K562 (cell line): ENCODE results near the gene C20orf173. TPM values are rescaled to one million over a fixed set of nuclear protein-coding genes. Genes with fewer than 3 reads are reported as not detected.
"Not testable (repeated sequence)": the region's sequence is repeated elsewhere in the genome, so short reads cannot be mapped to it uniquely, and the experiment has no call there.

Experiments used
- ATAC-seq: fragments of 200-7000 bp; cut with Tn5 transposase; 3 replicates; pipeline ENCODE4 v1.9.1; 2020; ENCODE audit warnings: moderate library complexity
- BruUV-seq: library from RNA; stranded (reverse); fragments of 400-500 nt; replicated peaks from 2 replicates; lab custom pipeline; 2021; lab: Mats Ljungman, UMichigan
- CTCF ChIA-PET: fragments of 300-600 bp; formaldehyde crosslinking; extraction: SDS; loops from one replicate; lab custom pipeline; 2021; ENCODE audit warnings: low intra/inter-chr PET ratio; lab: Yijun Ruan, JAX
- POLR2A ChIA-PET: fragments of 300-600, 350-650 bp; sonication (Branson Sonifier 250); formaldehyde crosslinking; extraction: SDS; loops from one replicate; lab custom pipeline; 2021; ENCODE audit warnings: antibody characterized with exemption, inconsistent platforms; lab: Yijun Ruan, JAX
- DNase-seq, 4 experiments: peaks; one replicate each; pipeline versions ENCODE4 v3.0.0 to v3.0.0-alpha.2; 2011 to 2018; ENCODE audit warnings: low spot score in 3 of 4, mixed read lengths in 3 of 4; ENCODE audit errors: extremely low read depth in 1 of 4
- FAIRE-seq: peaks from 2 replicates; lab custom pipeline; 2011; peaks lifted over from hg19 to GRCh38; lab: Jason Lieb, UNC
- H2AFZ ChIP-seq: 2 replicates; pipeline ENCODE4 v1.6.0; 2011; ENCODE audit warnings: low read depth, low read length, control low read depth, inconsistent platforms
- H3K27ac ChIP-seq: fragments of 200-600 bp; 3 replicates; pipeline ENCODE4 v1.8.0; 2011; ENCODE audit warnings: low read depth, mild to moderate bottlenecking, control low read depth, inconsistent platforms, low read length, moderate library complexity, mixed read lengths; ENCODE audit errors: extremely low read depth
- H3K27me3 ChIP-seq, 2 experiments: fragments of 300-600 bp in 1 of 2; 2 replicates in 1 of 2; 3 replicates in 1 of 2; pipeline versions ENCODE4 v1.6.0 to v1.8.0; 2011; ENCODE audit warnings: inconsistent platforms in 2 of 2, low read length in 2 of 2, mild to moderate bottlenecking in 1 of 2, mixed read lengths in 1 of 2, moderate library complexity in 1 of 2; ENCODE audit not compliant: control insufficient read depth in 2 of 2, insufficient read depth in 2 of 2
- H3K36me3 ChIP-seq: fragments of 300-600 bp; 3 replicates; pipeline ENCODE4 v1.8.0; 2011; ENCODE audit warnings: mild to moderate bottlenecking, low read length, inconsistent platforms; ENCODE audit not compliant: control insufficient read depth, insufficient read depth
- H3K4me1 ChIP-seq, 2 experiments: fragments of 200-600 bp in 1 of 2; replicated peaks in 1 of 2; 2 replicates in 1 of 2; 3 replicates in 1 of 2; pipeline versions ENCODE4 v1.5.1 to v1.8.0; 2011; ENCODE audit warnings: inconsistent platforms in 2 of 2, low read length in 2 of 2, mild to moderate bottlenecking in 1 of 2, mixed read lengths in 1 of 2, moderate library complexity in 1 of 2; ENCODE audit not compliant: control insufficient read depth in 2 of 2, insufficient read depth in 2 of 2
- H3K4me2 ChIP-seq: 2 replicates; pipeline ENCODE4 v1.6.1; 2011; ENCODE audit warnings: low read length, control low read depth, inconsistent platforms, mixed read lengths; ENCODE audit not compliant: insufficient read depth
- H3K4me3 ChIP-seq: fragments of 200-600 bp; sonication (generic), shearing (Covaris generic); 2 replicates; pipeline ENCODE4 v1.5.1; 2016; ENCODE audit warnings: control low read depth, inconsistent platforms
- H3K79me2 ChIP-seq: fragments of 200-600 bp; 3 replicates; pipeline ENCODE4 v1.8.0; 2011; ENCODE audit warnings: low read length, inconsistent platforms; ENCODE audit not compliant: control insufficient read depth, insufficient read depth
- H3K9ac ChIP-seq, 2 experiments: 2 replicates each; pipeline versions ENCODE4 v1.6.0 to v1.6.1; 2011; ENCODE audit warnings: low read depth in 2 of 2, low read length in 2 of 2, control low read depth in 1 of 2, inconsistent platforms in 1 of 2, mild to moderate bottlenecking in 1 of 2, mixed read lengths in 1 of 2; ENCODE audit not compliant: insufficient read depth in 1 of 2
- H3K9me1 ChIP-seq: one replicate; pipeline ENCODE4 v1.6.0; 2011; ENCODE audit warnings: inconsistent platforms, mild to moderate bottlenecking, low read length, moderate library complexity; ENCODE audit not compliant: control insufficient read depth, insufficient read depth
- H3K9me3 ChIP-seq: replicated peaks from 2 replicates; pipeline ENCODE4 v1.5.1; 2011; ENCODE audit warnings: low read depth, low read length, inconsistent platforms; ENCODE audit not compliant: control insufficient read depth, insufficient read depth
- H4K20me1 ChIP-seq: replicated peaks from 2 replicates; pipeline ENCODE4 v1.6.1; 2011; ENCODE audit warnings: low read length, inconsistent platforms, mixed read lengths; ENCODE audit not compliant: control insufficient read depth, insufficient read depth
- BHLHE40 ChIP-seq: IDR thresholded peaks from 2 replicates; pipeline ENCODE4 v1.6.1; 2011; ENCODE audit warnings: low read length, improper control_type of control experiment
- HMG20A ChIP-seq: fragments of 450-650 bp; formaldehyde crosslinking; conservative IDR thresholded peaks from 2 replicates; pipeline ENCODE4 v1.4.0; 2020; ENCODE audit warnings: mild to moderate bottlenecking, mixed read lengths
- ZNF165 ChIP-seq: fragments of 250-450 bp; sonication (Bioruptor Pico); IDR thresholded peaks from 2 replicates; pipeline ENCODE4 v1.4.0; 2020; ENCODE audit warnings: borderline replicate concordance
- WGBS: fragments of 100-300 bp; shearing (Covaris generic); methylation state at CpG from one replicate; pipeline ENCODE4 v1.1.6; 2016; ENCODE audit warnings: low coverage, mixed read lengths; ENCODE audit not compliant: insufficient coverage; ENCODE audit errors: missing lambda C conversion rate; 5-methylcytosine and 5-hydroxymethylcytosine counted together
- in situ Hi-C: fragments of 300-500 bp; cut with MboI; formaldehyde crosslinking; loops from 4 replicates; pipeline ENCODE4 v1.15.0; 2018; ENCODE audit warnings: inconsistent platforms, mixed read lengths
- intact Hi-C: fragments of 100-400 bp; cut with micrococcal nuclease; formaldehyde crosslinking; loops from 2 replicates; pipeline ENCODE4 v1.14.2; 2022
- polyA plus RNA-seq, 8 experiments: library from polyadenylated mRNA; depleted of rRNA in 4 of 8; stranded (reverse) in 5 of 8; unstranded in 3 of 8; fragments of >200 nt; fragmentation: Nextera tagmentation in 2 of 8; fragmentation: Illumina TruSeq in 1 of 8; extraction: Ambion mirVana in 2 of 8; extraction: Trizol in 1 of 8; gene quantifications; 2 replicates each; pipeline versions ENCODE4 v1.2.1 to v1.2.3, GENCODE V29; 2011 to 2014; ENCODE audit warnings: inconsistent platforms in 1 of 8, missing spikeins in 1 of 8
- total RNA-seq, 7 experiments: library from RNA; depleted of rRNA in 6 of 7; stranded (reverse); fragments of >200 nt in 6 of 7; fragmentation: Illumina TruSeq in 2 of 7; extraction: Trizol in 2 of 7; gene quantifications; 2 replicates each; pipeline versions ENCODE4 v1.2.1 to v1.2.3, GENCODE V29; 2011 to 2021; ENCODE audit warnings: low replicate concordance in 1 of 7
- TF ChIP-seq, protein P1 (sequence below): sonication (generic); formaldehyde crosslinking; IDR thresholded peaks from 2 replicates; pipeline ENCODE4 v1.8.0; 2022; ENCODE audit warnings: mild to moderate bottlenecking, missing genetic modification reagents
- TF ChIP-seq, protein P2 (sequence below): IDR thresholded peaks from 2 replicates; pipeline ENCODE4 v1.6.1; 2011; ENCODE audit not compliant: insufficient read length; ENCODE audit errors: extremely low read depth

The C20orf173 gene
- total and polyA plus RNA-seq, 9 of the 15 experiments (the other 6 are each of a cell fraction or from before 2014, with no cell fraction given) = not detected

DNA sequence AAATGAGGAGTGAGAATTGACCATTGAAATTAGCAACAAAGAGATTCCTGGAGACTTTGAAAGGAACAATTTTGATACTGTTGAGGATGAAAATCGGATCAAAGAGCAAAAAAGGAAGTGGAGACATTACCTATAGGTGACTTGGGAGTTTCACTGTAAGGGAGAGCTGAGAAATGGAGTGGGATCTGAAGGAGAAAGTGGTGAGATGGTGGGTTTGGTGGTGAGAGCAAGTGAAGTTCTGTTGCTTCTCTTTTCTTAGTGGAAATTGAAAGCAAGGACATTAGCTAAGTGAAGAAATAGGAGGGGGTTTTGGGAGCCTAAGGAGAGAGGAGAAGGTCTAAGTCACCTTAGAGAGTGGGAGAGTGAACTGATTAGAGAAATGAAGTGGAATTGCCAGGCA lies 16.7 kb upstream of the C20orf173 start:
- ChIA-PET CTCF (no interaction called here), POLR2A (interaction anchor here (0.6 to 1.0 kb wide), 4 partner anchors 10 to 92 kb away, joined by 3 to 4 read pairs (median 4); no protein-coding TSS in a partner anchor)
- intact Hi-C loops = no loop called here
- no peak overlapping the region for H3K4me3 ChIP-seq
- no peak overlapping the region for H3K9ac ChIP-seq
- H3K79me2 ChIP-seq = peaks cover 12% of the 10 kb centered on the region
- H3K4me2 ChIP-seq = no peak overlapping the region
- H3K9me3 ChIP-seq = no peaks in the 10 kb centered on the region
- H3K36me3 ChIP-seq = peaks cover 64% of the 10 kb centered on the region
- no peak for ATAC-seq
- no peak for FAIRE-seq
- H3K27me3 ChIP-seq = no peaks in the 10 kb centered on the region
- DNase-seq = no peak
- no peaks in the 10 kb centered on the region; the same call in 1 of the 2 replicates for H4K20me1 ChIP-seq
- 43% methylated on average over 1 of the region's 1 CpG for WGBS
- no peak overlapping the region for H3K27ac ChIP-seq
- H3K9me1 ChIP-seq = no peaks in the 10 kb centered on the region
- in situ Hi-C loops = no loop called here
- TF ChIP-seq HMG20A (CRISPR knock-in tag) (no peak), ZNF165 (CRISPR knock-in tag) (no peak), BHLHE40 (no peak)
- TF ChIP-seq, protein P1, sequence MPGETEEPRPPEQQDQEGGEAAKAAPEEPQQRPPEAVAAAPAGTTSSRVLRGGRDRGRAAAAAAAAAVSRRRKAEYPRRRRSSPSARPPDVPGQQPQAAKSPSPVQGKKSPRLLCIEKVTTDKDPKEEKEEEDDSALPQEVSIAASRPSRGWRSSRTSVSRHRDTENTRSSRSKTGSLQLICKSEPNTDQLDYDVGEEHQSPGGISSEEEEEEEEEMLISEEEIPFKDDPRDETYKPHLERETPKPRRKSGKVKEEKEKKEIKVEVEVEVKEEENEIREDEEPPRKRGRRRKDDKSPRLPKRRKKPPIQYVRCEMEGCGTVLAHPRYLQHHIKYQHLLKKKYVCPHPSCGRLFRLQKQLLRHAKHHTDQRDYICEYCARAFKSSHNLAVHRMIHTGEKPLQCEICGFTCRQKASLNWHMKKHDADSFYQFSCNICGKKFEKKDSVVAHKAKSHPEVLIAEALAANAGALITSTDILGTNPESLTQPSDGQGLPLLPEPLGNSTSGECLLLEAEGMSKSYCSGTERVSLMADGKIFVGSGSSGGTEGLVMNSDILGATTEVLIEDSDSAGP (CRISPR knock-in tag) = no peak
- TF ChIP-seq, protein P2, sequence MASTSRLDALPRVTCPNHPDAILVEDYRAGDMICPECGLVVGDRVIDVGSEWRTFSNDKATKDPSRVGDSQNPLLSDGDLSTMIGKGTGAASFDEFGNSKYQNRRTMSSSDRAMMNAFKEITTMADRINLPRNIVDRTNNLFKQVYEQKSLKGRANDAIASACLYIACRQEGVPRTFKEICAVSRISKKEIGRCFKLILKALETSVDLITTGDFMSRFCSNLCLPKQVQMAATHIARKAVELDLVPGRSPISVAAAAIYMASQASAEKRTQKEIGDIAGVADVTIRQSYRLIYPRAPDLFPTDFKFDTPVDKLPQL = no peak
- BruUV-seq = no TSS peak
- no peak overlapping the region for H2AFZ ChIP-seq
- H3K4me1 ChIP-seq = peaks cover 12 to 13% of the 10 kb centered on the region in 2 experiments; a peak in 3 of 5 replicates

DNA sequence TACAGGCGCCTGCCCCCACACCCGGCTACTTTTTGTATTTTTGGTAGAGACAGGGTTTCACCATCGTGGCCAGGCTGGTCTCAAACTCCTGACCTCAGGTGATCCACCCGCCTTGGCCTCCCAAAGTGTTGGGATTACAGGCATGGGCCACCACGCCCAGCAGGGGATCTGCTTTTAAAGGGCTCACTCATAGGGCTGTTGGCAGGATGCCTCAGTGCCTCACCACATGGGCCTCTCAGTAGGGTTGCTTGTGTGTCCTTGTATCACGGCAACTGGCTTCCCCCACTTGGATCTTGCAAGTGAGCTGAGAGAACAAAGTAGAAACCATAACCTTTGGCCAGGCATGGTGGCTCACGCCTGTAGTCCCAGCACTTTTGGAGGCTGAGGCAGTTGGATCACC lies 15.5 kb upstream of the C20orf173 start:
- ATAC-seq, DNase-seq, in situ Hi-C loops, CTCF ChIA-PET, BruUV-seq, H3K27ac ChIP-seq, H4K20me1 ChIP-seq, intact Hi-C loops, H2AFZ ChIP-seq, H3K9me3 ChIP-seq, POLR2A ChIA-PET, H3K9me1 ChIP-seq, H3K27me3 ChIP-seq, FAIRE-seq, H3K4me2 ChIP-seq, H3K9ac ChIP-seq, H3K4me3 ChIP-seq: not testable (repeated sequence)
- H3K4me1 ChIP-seq = peaks cover 13% of the 10 kb centered on the region in 2 experiments; a peak in 3 of 5 replicates
- peaks cover 12% of the 10 kb centered on the region for H3K79me2 ChIP-seq
- peaks cover 57% of the 10 kb centered on the region for H3K36me3 ChIP-seq
- 91% methylated on average over 7 of the region's 7 CpGs for WGBS
